Skeletal muscle satellite cell (primary cell): ENCODE results near the gene MCU.

ENCODE experiments used
- H3K27me3 ChIP-seq: 2 replicates; pipeline ENCODE4 v1.7.0; 2013; ENCODE audit warnings: low read length; ENCODE audit not compliant: control insufficient read depth, insufficient read depth
- H3K36me3 ChIP-seq: 2 replicates; pipeline ENCODE4 v1.7.0; 2013; ENCODE audit warnings: mild to moderate bottlenecking, control low read depth, low read length; ENCODE audit not compliant: insufficient read depth
- H3K4me1 ChIP-seq: 2 replicates; pipeline ENCODE4 v1.7.0; 2013; ENCODE audit warnings: low read length; ENCODE audit not compliant: control insufficient read depth, insufficient read depth
- H3K4me2 ChIP-seq: 2 replicates; pipeline ENCODE4 v1.7.0; 2013; ENCODE audit warnings: mild to moderate bottlenecking, low read length
- H3K4me3 ChIP-seq: 2 replicates; pipeline ENCODE4 v1.7.0; 2013; ENCODE audit warnings: low read length
- H3K9ac ChIP-seq: 2 replicates; pipeline ENCODE4 v1.7.0; 2013; ENCODE audit warnings: mild to moderate bottlenecking, low read depth, low read length, moderate library complexity
- H3K9me3 ChIP-seq: replicated peaks from 2 replicates; pipeline ENCODE4 v1.7.0; 2013; ENCODE audit warnings: mild to moderate bottlenecking, control low read depth, low read length

The MCU gene

DNA sequence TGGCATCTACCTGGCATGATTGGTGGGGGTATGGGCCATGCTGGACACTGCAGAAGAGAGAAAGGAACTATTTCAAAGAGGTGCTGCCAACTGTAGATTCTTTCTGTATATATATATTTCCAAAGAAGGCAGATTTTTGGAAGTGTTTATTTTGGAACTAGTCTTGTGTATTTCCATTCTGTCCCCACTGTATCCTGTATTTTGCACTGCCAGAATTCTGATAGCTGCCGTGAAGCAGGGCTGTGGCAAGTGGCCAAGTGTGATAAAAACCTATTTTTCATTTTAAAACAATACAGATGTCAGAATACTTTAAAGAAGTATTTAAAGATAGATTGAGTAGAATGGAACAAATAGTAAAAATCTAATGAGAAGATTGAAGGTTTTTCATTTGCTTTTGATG is 17.1 kb downstream of the MCU start:
- Histone ChIP-seq H3K9ac (no peak overlapping the region), H3K4me1 (peaks cover 19% of the 10 kb centered on the region), H3K27me3 (no peaks in the 10 kb centered on the region), H3K4me2 (no peak overlapping the region), H3K36me3 (no peaks in the 10 kb centered on the region), H3K9me3 (no peaks in the 10 kb centered on the region), H3K4me3 (no peak overlapping the region)

DNA sequence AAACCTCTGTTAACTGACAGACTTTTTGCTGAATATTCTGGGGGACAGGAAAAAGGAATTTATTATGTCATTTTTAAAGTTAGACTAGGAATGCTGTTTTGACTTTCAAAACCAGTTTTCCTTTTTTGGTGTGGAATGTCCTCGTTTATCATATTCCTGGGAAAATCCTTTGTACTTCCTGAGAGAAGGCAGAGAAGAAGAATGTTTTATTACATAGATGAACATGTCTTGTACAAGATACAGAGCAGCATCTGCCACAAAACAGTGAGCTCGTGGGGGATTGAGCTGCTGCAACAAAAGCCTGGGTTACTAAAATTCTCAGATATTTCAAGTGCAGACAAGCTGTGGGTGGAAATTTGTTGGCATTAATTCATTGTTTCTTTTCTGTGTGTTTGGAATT is 20.2 kb downstream of the MCU start:
- H3K27me3 ChIP-seq, result no peaks in the 10 kb centered on the region
- no peak overlapping the region for H3K4me2 ChIP-seq
- H3K36me3 ChIP-seq, result peaks cover 3% of the 10 kb centered on the region
- H3K9ac ChIP-seq, result no peak overlapping the region
- no peak overlapping the region for H3K4me3 ChIP-seq
- H3K4me1 ChIP-seq, result peaks cover 19% of the 10 kb centered on the region
- H3K9me3 ChIP-seq, result no peaks in the 10 kb centered on the region

DNA sequence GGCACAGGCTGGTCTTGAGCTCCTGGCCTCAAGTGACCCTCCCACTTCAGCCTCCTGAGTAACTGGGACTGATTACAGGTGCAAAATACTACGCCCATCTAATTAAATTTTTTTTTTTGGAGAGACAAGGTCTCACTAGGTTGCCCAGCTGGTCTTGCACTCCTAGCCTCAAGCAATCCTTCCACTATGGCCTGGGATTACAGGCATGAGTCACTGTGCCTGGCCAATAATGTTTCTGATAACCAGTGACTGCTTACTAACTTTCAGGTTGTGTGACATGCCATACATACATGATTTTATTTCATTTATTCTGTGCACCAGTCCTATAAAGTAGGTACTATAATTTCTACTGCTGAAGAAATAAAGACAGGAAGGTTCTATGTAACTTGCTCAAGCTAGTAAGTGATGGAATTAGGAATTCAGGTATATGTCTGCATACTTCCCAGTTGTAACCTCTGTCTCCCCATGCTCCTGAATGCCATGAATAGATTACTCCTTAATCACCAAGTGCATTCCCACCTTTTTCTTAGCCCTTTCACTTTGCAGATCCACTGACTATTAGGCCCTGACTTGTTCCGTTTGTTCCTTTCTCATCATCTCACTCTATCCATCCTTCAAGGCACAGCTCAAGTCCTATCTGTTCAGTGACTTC is 28.1 kb downstream of the MCU start:
- H3K27me3 ChIP-seq, result no peaks in the 10 kb centered on the region
- H3K4me2 ChIP-seq, result no peak overlapping the region
- no peak overlapping the region for H3K4me3 ChIP-seq
- peaks cover 8% of the 10 kb centered on the region for H3K4me1 ChIP-seq
- no peak overlapping the region for H3K9ac ChIP-seq
- H3K9me3 ChIP-seq, result no peaks in the 10 kb centered on the region
- H3K36me3 ChIP-seq, result peaks cover 5% of the 10 kb centered on the region

DNA sequence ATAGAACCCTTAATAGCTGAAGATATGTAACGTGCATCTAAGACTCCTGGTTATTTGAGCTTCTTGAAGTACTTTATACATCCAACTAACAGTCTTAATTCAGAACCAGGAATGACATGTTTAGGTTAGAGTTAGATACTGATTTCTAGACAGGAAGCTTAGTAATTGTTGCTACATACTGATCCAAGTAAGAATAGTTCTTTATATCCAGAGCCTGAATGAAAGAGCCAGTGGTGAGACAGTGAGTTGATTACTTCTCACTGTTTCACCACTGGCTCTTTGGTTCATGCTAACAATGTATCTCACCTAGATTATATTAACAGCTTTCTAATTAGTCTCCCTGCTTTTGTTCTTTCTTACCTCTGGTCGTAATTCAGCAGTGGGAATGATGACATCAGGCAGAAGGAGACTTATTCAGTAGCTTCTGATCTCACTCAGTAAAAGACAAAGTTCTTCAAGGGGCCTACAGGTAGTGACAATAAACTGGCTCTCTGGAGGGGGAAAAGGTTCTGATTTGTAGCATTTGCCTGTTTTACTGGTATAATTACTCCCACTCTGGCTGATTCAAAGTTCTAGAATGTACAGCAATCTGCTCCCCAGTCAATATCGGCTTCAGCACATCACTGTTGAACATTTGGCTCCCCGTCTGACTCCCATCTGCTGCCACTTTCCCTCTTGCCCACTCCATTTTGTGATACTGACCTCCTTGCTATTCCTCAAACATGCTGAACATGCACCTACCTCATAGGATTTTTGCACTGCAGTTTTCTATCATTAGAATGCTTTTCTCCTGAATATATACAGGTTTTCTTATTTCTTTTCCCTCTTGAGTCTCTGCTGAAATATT is 29.1 kb downstream of the MCU start:
- H3K9ac ChIP-seq, result no peak overlapping the region
- peaks cover 8% of the 10 kb centered on the region for H3K4me1 ChIP-seq
- H3K27me3 ChIP-seq, result no peaks in the 10 kb centered on the region

DNA sequence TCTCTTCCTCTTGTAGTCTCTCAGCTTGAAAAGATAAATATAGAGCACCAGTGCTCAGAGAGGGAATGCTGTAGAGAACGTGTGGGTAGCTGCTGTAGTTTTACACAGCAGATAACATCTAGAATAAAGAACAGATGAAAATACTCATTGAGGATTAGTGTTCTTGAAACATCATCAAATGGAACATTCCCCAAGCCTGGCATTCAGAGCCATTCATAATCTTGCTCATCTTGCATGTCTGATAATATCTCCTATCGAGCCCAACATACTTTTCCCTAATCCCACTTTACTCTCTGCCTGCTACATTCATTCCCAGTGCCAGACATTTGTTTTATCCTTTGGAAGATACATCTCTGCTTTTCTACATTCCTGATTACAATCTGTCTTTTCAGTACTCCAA is 35.2 kb downstream of the MCU start:
- Histone ChIP-seq H3K9ac (no peak overlapping the region), H3K4me3 (no peak overlapping the region), H3K36me3 (peaks cover 2% of the 10 kb centered on the region), H3K4me1 (peaks cover 5% of the 10 kb centered on the region), H3K9me3 (no peaks in the 10 kb centered on the region), H3K27me3 (no peaks in the 10 kb centered on the region), H3K4me2 (no peak overlapping the region)

More for the DNA sequence above, 29.1 kb downstream of the MCU start:
- H3K9me3 ChIP-seq, result no peaks in the 10 kb centered on the region
- no peak overlapping the region for H3K4me2 ChIP-seq
- no peak overlapping the region for H3K4me3 ChIP-seq
- peaks cover 2% of the 10 kb centered on the region for H3K36me3 ChIP-seq

DNA sequence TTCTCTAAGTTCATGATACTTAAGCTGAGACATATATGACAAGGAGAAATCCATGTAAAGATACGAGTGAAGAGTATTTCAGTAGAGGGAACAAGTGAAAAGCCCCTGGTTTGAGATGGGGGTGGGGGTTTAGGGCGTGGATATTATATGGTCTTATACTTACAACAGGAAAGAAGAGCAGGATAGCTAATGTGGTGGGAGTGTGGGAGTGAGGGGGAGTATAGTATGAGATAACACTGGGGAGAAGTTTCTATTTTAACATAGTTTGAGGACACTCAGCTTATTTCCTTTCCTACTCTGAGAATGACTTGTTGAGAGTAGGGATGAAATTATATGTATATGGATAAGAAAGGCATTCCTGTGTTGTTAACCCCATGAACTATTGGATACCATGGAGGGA is 36.5 kb downstream of the MCU start:
- Histone ChIP-seq H3K4me1 (peaks cover 5% of the 10 kb centered on the region), H3K4me3 (no peak overlapping the region), H3K9me3 (no peaks in the 10 kb centered on the region), H3K36me3 (peaks cover 2% of the 10 kb centered on the region), H3K4me2 (no peak overlapping the region), H3K9ac (no peak overlapping the region), H3K27me3 (no peaks in the 10 kb centered on the region)

DNA sequence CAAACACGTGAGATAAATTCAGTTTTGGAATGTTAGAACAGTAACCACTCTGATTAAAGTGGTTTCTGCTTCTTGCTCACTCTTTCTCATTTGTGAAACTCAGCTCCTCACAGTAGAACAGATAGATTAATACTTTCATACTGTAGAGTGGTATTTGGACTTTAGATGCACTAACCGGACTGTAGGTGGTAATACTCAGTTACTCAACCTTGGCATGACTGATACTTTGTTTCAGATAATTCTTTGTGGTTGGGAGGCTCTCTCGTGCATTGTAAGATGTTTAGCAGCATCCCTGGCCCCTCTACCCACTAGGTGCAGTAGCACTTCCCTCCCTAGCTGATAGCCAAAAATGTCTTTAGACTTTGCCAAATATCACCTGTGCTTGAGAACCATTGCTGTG is 37.6 kb downstream of the MCU start:
- Histone ChIP-seq H3K27me3 (no peaks in the 10 kb centered on the region), H3K9ac (no peak overlapping the region), H3K4me1 (peaks cover 5% of the 10 kb centered on the region), H3K4me2 (no peak overlapping the region), H3K9me3 (no peaks in the 10 kb centered on the region), H3K36me3 (no peaks in the 10 kb centered on the region), H3K4me3 (no peak overlapping the region)

DNA sequence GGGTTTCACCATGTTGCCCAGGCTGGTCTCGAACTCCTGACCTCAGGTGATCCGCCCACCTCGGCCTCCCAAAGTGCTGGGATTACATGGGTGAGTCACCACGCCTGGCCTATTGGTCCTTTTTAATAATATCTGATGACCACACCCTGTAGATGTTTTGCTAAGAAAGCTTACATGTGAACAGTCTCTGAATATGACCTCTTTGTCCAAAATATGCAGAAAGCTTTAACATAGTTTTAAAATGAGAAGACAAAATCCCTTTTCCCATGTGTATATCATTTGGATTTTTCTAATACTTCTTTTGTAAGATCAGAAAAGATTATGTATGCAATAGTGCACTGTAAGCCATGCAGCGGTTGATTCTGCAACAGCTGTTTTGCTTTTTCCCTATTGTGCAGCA is 38.5 kb downstream of the MCU start:
- H3K27me3 ChIP-seq, result no peaks in the 10 kb centered on the region
- H3K4me3 ChIP-seq, result no peak overlapping the region
- H3K36me3 ChIP-seq, result no peaks in the 10 kb centered on the region
- H3K4me2 ChIP-seq, result no peak overlapping the region
- no peak overlapping the region for H3K9ac ChIP-seq
- no peaks in the 10 kb centered on the region for H3K9me3 ChIP-seq
- H3K4me1 ChIP-seq, result peaks cover 5% of the 10 kb centered on the region

DNA sequence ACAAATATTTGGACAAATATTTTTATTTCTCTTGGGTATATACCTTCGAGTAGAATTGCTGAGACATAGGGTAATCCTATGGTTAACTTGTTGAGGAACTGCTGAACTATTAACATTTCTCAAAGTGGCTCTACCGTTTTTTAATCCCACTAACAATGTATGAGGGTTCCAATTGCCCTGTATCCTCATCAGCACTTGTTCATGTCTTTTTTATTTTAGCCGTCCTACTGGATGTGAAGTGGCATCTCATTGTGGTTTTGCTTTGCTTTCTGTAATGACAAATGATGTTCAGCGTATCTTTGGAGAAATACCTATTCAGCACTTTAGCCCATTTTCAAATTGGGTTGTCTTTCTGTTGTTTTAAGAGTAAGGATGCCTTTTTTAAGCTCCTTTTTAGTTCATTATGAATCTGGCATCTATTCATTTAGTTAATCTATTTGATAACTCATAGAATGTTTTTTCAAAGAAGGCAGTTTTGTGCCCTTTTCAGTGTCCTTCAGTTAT is 40.0 kb downstream of the MCU start:
- H3K4me3 ChIP-seq, result no peak overlapping the region
- H3K9ac ChIP-seq, result no peak overlapping the region
- no peaks in the 10 kb centered on the region for H3K27me3 ChIP-seq
- H3K4me1 ChIP-seq, result peaks cover 11% of the 10 kb centered on the region
- H3K4me2 ChIP-seq, result no peak overlapping the region
- no peaks in the 10 kb centered on the region for H3K36me3 ChIP-seq
- H3K9me3 ChIP-seq, result no peaks in the 10 kb centered on the region

DNA sequence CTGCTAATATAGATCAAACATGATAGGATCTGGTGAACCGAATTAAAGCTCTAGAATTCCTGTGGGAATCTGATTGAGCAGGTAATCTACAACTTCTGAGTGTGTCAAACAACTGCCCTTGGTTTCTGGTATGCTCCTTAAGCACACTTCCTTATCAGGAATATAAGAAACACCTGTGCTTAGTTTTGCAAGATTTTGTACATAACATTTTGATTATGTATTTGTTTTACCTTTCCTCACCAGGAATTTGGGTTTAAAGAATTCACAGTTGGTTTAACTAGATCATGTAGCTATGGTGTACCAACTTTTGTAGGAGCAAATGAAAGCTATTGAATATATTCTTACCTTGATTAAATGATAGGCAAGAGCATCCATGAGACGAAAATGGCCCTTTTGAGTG is 40.6 kb downstream of the MCU start:
- H3K4me2 ChIP-seq, result no peak overlapping the region
- H3K9ac ChIP-seq, result no peak overlapping the region
- H3K36me3 ChIP-seq, result no peaks in the 10 kb centered on the region
- H3K4me1 ChIP-seq, result peaks cover 11% of the 10 kb centered on the region
- H3K9me3 ChIP-seq, result no peaks in the 10 kb centered on the region
- no peak overlapping the region for H3K4me3 ChIP-seq
- H3K27me3 ChIP-seq, result no peaks in the 10 kb centered on the region

DNA sequence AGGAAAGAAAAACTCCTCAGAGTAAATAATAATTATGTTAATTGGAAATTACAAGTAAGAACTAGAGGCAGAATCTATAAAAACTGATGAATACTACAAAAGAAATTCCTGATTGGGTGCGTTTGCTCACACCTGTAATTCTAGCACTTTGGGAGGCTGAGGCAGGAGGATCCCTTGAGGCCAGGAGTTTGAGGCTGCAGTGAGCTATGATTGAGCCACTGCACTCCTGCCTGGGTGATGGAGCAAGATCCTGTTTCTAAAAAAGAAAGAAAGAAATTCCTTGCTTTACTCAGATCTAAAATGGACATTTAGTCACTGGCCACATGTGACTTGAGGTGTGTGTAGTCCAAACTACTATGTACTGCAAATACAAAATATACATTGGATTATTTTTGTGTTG is 42.0 kb downstream of the MCU start:
- no peak overlapping the region for H3K9ac ChIP-seq
- no peaks in the 10 kb centered on the region for H3K27me3 ChIP-seq

More for the DNA sequence above, 42.0 kb downstream of the MCU start:
- Histone ChIP-seq H3K4me1 (peaks cover 13% of the 10 kb centered on the region), H3K4me2 (no peak overlapping the region), H3K4me3 (no peak overlapping the region), H3K9me3 (no peaks in the 10 kb centered on the region), H3K36me3 (no peaks in the 10 kb centered on the region)
